IMR-90 (cell line): ENCODE data around the gene NFE2L2. TPM values are rescaled to one million over a fixed set of nuclear protein-coding genes. Genes with fewer than 3 reads are reported as not detected.

Experiments used
- ATAC-seq: fragments of 200-7000 bp; cut with Tn5 transposase; 2 replicates; pipeline ENCODE4 v1.9.1; 2020; ENCODE audit warnings: low read depth, mild to moderate bottlenecking, moderate library complexity
- BruUV-seq: library from RNA; stranded (reverse); fragments of 400-500 nt; replicated peaks from 2 replicates; lab custom pipeline; 2021; lab: Mats Ljungman, UMichigan
- CTCF ChIA-PET: fragments of 300-600 bp; formaldehyde crosslinking; extraction: SDS; loops from one replicate; lab custom pipeline; 2021; ENCODE audit warnings: antibody characterized with exemption; lab: Yijun Ruan, JAX
- POLR2A ChIA-PET: fragments of 300-600 bp; sonication (Branson Sonifier 250); formaldehyde crosslinking; loops from one replicate; lab custom pipeline; 2022; ENCODE audit warnings: antibody characterized with exemption; ENCODE audit not compliant: unreplicated experiment; lab: Charles Lee
- DNase-seq: peaks from one replicate; pipeline ENCODE4 v3.0.0; 2013
- H2AFZ ChIP-seq: replicated peaks from 2 replicates; pipeline ENCODE3; 2013; ENCODE audit warnings: low read length, mild to moderate bottlenecking; ENCODE audit not compliant: poor library complexity
- H2AK5ac ChIP-seq: 2 replicates; pipeline ENCODE4 v1.6.1; 2013; ENCODE audit warnings: low read depth, low read length, inconsistent platforms
- H2AK9ac ChIP-seq: replicated peaks from 2 replicates; pipeline ENCODE3; 2013; ENCODE audit warnings: mild to moderate bottlenecking, low read depth, low read length, moderate library complexity; ENCODE audit not compliant: poor library complexity
- H2BK120ac ChIP-seq: 2 replicates; pipeline ENCODE4 v1.6.1; 2013; ENCODE audit warnings: low read depth, low read length, inconsistent platforms
- H2BK15ac ChIP-seq: 3 replicates; pipeline ENCODE4 v1.6.1; 2013; ENCODE audit warnings: low read depth, low read length, inconsistent platforms
- H2BK20ac ChIP-seq: 2 replicates; pipeline ENCODE4 v1.6.1; 2013; ENCODE audit warnings: low read depth, mild to moderate bottlenecking, inconsistent platforms, low read length, moderate library complexity
- H2BK5ac ChIP-seq: 2 replicates; pipeline ENCODE4 v1.6.1; 2013; ENCODE audit warnings: mild to moderate bottlenecking, low read depth, low read length, inconsistent platforms; ENCODE audit not compliant: poor library complexity, severe bottlenecking
- H3K14ac ChIP-seq: replicated peaks from 2 replicates; pipeline ENCODE4 v1.6.1; 2013; ENCODE audit warnings: low read depth, low read length, inconsistent platforms
- H3K18ac ChIP-seq: 2 replicates; pipeline ENCODE4 v1.6.1; 2013; ENCODE audit warnings: low read depth, low read length, control low read depth
- H3K23ac ChIP-seq: 2 replicates; pipeline ENCODE4 v1.6.1; 2013; ENCODE audit warnings: low read depth, low read length, inconsistent platforms
- H3K27ac ChIP-seq: 2 replicates; pipeline ENCODE4 v1.5.1; 2013; ENCODE audit warnings: mild to moderate bottlenecking, control low read depth, low read length; ENCODE audit not compliant: insufficient read depth
- H3K27me3 ChIP-seq: 2 replicates; pipeline ENCODE4 v1.6.1; 2013; ENCODE audit warnings: low read length; ENCODE audit not compliant: control insufficient read depth, insufficient read depth
- H3K36me3 ChIP-seq: 2 replicates; pipeline ENCODE4 v1.6.1; 2013; ENCODE audit warnings: low read length, mixed read lengths; ENCODE audit not compliant: control insufficient read depth, insufficient read depth
- H3K4ac ChIP-seq: 2 replicates; pipeline ENCODE4 v1.6.1; 2013; ENCODE audit warnings: low read depth, low read length, inconsistent platforms
- H3K4me1 ChIP-seq: 2 replicates; pipeline ENCODE4 v1.6.1; 2013; ENCODE audit warnings: low read length, mixed read lengths; ENCODE audit not compliant: control insufficient read depth, insufficient read depth
- H3K4me2 ChIP-seq: 2 replicates; pipeline ENCODE4 v1.6.1; 2013; ENCODE audit warnings: low read depth, mild to moderate bottlenecking, control low read depth, low read length, moderate library complexity
- H3K4me3 ChIP-seq: 2 replicates; pipeline ENCODE4 v1.5.1; 2013; ENCODE audit warnings: low read depth, mild to moderate bottlenecking, control low read depth, low read length, moderate library complexity; ENCODE audit not compliant: insufficient read depth
- H3K56ac ChIP-seq: 2 replicates; pipeline ENCODE4 v1.6.1; 2013; ENCODE audit warnings: low read length, inconsistent platforms; ENCODE audit not compliant: insufficient read depth; ENCODE audit errors: extremely low read depth
- H3K79me1 ChIP-seq, 2 experiments: 2 replicates each; pipeline ENCODE4 v1.6.1; 2013; ENCODE audit warnings: low read length in 2 of 2, inconsistent platforms in 1 of 2, low read depth in 1 of 2
- H3K9ac ChIP-seq: 2 replicates; pipeline ENCODE4 v1.6.1; 2013; ENCODE audit warnings: low read depth, low read length, control low read depth
- H3K9me1 ChIP-seq: 2 replicates; pipeline ENCODE4 v1.6.1; 2013; ENCODE audit warnings: low read length, inconsistent platforms; ENCODE audit not compliant: insufficient read depth
- H3K9me3 ChIP-seq: 2 replicates; pipeline ENCODE4 v1.6.1; 2013; ENCODE audit warnings: low read length; ENCODE audit not compliant: control insufficient read depth, insufficient read depth
- H4K20me1 ChIP-seq: 2 replicates; pipeline ENCODE4 v1.6.1; 2013; ENCODE audit warnings: low read length, inconsistent platforms; ENCODE audit not compliant: insufficient read depth
- H4K5ac ChIP-seq: 2 replicates; pipeline ENCODE4 v1.6.1; 2013; ENCODE audit warnings: mild to moderate bottlenecking, low read depth, low read length, control low read depth
- H4K8ac ChIP-seq, 2 experiments: 2 replicates each; pipeline ENCODE4 v1.6.1; 2013; ENCODE audit warnings: low read depth in 2 of 2, low read length in 2 of 2, control low read depth in 1 of 2, inconsistent platforms in 1 of 2
- H4K91ac ChIP-seq: 2 replicates; pipeline ENCODE4 v1.6.1; 2013; ENCODE audit warnings: low read depth, low read length, inconsistent platforms; ENCODE audit not compliant: insufficient read depth
- BHLHE40 ChIP-seq: fragments of 150-350 bp; IDR thresholded peaks from 2 replicates; pipeline ENCODE4 v1.6.1; 2016; ENCODE audit warnings: mild to moderate bottlenecking, low read depth, low read length
- CEBPB ChIP-seq: IDR thresholded peaks from 2 replicates; pipeline ENCODE4 v1.6.1; 2012; ENCODE audit warnings: low read depth, low read length, improper control_type of control experiment
- CHD1 ChIP-seq: IDR thresholded peaks from 2 replicates; pipeline ENCODE4 v1.6.1; 2012; ENCODE audit warnings: low read depth, low read length, improper control_type of control experiment
- CTCF ChIP-seq: conservative IDR thresholded peaks from 2 replicates; pipeline ENCODE4 v1.5.1; 2012; ENCODE audit warnings: mild to moderate bottlenecking, low read depth, low read length, improper control_type of control experiment
- ELK1 ChIP-seq: fragments of 150-350 bp; IDR thresholded peaks from 2 replicates; pipeline ENCODE4 v1.6.1; 2016; ENCODE audit warnings: low read depth, mild to moderate bottlenecking, low read length, moderate library complexity, borderline replicate concordance
- FOS ChIP-seq: fragments of 150-350 bp; IDR thresholded peaks from 2 replicates; pipeline ENCODE4 v1.6.1; 2016; ENCODE audit warnings: low read depth, low read length
- MAFK ChIP-seq: IDR thresholded peaks from 2 replicates; pipeline ENCODE4 v1.6.1; 2012; ENCODE audit warnings: low read depth, low read length, improper control_type of control experiment
- MAZ ChIP-seq: IDR thresholded peaks from 2 replicates; pipeline ENCODE4 v1.6.1; 2012; ENCODE audit warnings: low read depth, mild to moderate bottlenecking, low read length, improper control_type of control experiment, moderate library complexity, borderline replicate concordance
- MXI1 ChIP-seq: IDR thresholded peaks from 2 replicates; pipeline ENCODE4 v1.6.1; 2012; ENCODE audit warnings: low read depth, mild to moderate bottlenecking, low read length, moderate library complexity, borderline replicate concordance
- NFE2L2 ChIP-seq: fragments of 150-350 bp; IDR thresholded peaks from 2 replicates; pipeline ENCODE4 v1.6.1; 2016; ENCODE audit warnings: low read depth, mild to moderate bottlenecking, low read length
- POLR2A ChIP-seq: IDR thresholded peaks from 2 replicates; pipeline ENCODE4 v1.6.1; 2012; ENCODE audit warnings: mild to moderate bottlenecking, low read depth, low read length
- RAD21 ChIP-seq: IDR thresholded peaks from 2 replicates; pipeline ENCODE4 v1.6.1; 2012; ENCODE audit warnings: low read length, improper control_type of control experiment
- RCOR1 ChIP-seq: IDR thresholded peaks from 2 replicates; pipeline ENCODE4 v1.6.1; 2012; ENCODE audit warnings: mild to moderate bottlenecking, low read length, improper control_type of control experiment; ENCODE audit not compliant: insufficient replicate concordance
- RFX5 ChIP-seq: IDR thresholded peaks from 2 replicates; pipeline ENCODE4 v1.8.0; 2012; ENCODE audit warnings: low read depth, mild to moderate bottlenecking, low read length, moderate library complexity
- SMC3 ChIP-seq: fragments of 150-350 bp; IDR thresholded peaks from 2 replicates; pipeline ENCODE4 v1.6.1; 2016; ENCODE audit warnings: low read depth, mild to moderate bottlenecking, antibody characterized with exemption, low read length, moderate library complexity
- USF2 ChIP-seq: fragments of 150-350 bp; IDR thresholded peaks from 2 replicates; pipeline ENCODE4 v1.6.1; 2017; ENCODE audit warnings: mild to moderate bottlenecking, antibody characterized with exemption, low read length, low read depth
- WGBS, 2 experiments: methylation state at CpG; one replicate each; pipeline versions ENCODE4 v1.1.5 to v1.1.7; 2013; ENCODE audit warnings: missing lambda C conversion rate in 2 of 2; ENCODE audit not compliant: insufficient read length in 1 of 2; ENCODE audit errors: extremely low coverage in 2 of 2; 5-methylcytosine and 5-hydroxymethylcytosine counted together
- dilution Hi-C: fragments of 300-500 bp; cut with HindIII; formaldehyde crosslinking; loops from one replicate; pipeline ENCODE4 v1.14.3; 2018; ENCODE audit warnings: low sequenced_read_pairs; ENCODE audit not compliant: unreplicated experiment
- in situ Hi-C: fragments of 300-500 bp; cut with MboI; formaldehyde crosslinking; loops from 3 replicates; pipeline ENCODE4 v1.14.3; 2019; ENCODE audit warnings: low sequenced_read_pairs, inconsistent platforms, mixed read lengths
- intact Hi-C: fragments of 100-400 bp; cut with micrococcal nuclease; formaldehyde crosslinking; loops from 2 replicates; pipeline ENCODE4 v1.10.0; 2022
- polyA plus RNA-seq, 3 experiments: library from polyadenylated mRNA; depleted of rRNA; stranded (reverse); fragments of >200 nt; gene quantifications; 2 replicates each; pipeline ENCODE4 v1.2.3, GENCODE V29; 2012; ENCODE audit warnings: low replicate concordance in 1 of 3
- total RNA-seq: library from RNA; depleted of rRNA; stranded (reverse); fragments of >200 nt; gene quantifications from 2 replicates; pipeline ENCODE4 v1.2.3, GENCODE V29; 2012

NFE2L2 gene
- total and polyA plus RNA-seq, 2 of the 4 experiments (the other 2 are of a cell fraction), result 72.7 to 83.5 TPM

- H3K18ac ChIP-seq, result no peak overlapping the region
- no CpG with 5 or more reads among the region's 3 CpGs for WGBS, 2 experiments
- H2BK15ac ChIP-seq, result no peak overlapping the region
- CTCF ChIA-PET, result no interaction called here
- no peaks in the 10 kb centered on the region for H3K4me1 ChIP-seq
- H4K20me1 ChIP-seq, result no peaks in the 10 kb centered on the region
- H3K4me2 ChIP-seq, result no peak overlapping the region
- no peak overlapping the region for H4K8ac ChIP-seq
- H3K4ac ChIP-seq, result no peak overlapping the region
- H3K27ac ChIP-seq, result no peak overlapping the region
- TF ChIP-seq RCOR1 (no peak), RFX5 (no peak), CTCF (no peak), RAD21 (no peak), ELK1 (no peak), CHD1 (no peak), NFE2L2 (no peak), USF2 (no peak), BHLHE40 (no peak), MAFK (no peak), FOS (no peak), MXI1 (no peak), SMC3 (no peak), MAZ (no peak), POLR2A (no peak), CEBPB (no peak)
- H3K14ac ChIP-seq, result no peak overlapping the region
- ATAC-seq (no peak), DNase-seq (no peak)
- no peak overlapping the region for H2BK5ac ChIP-seq
- H2AFZ ChIP-seq, result no peak overlapping the region
- H3K9me3 ChIP-seq, result no peaks in the 10 kb centered on the region
- H3K56ac ChIP-seq, result no peak overlapping the region
- intact Hi-C loops (no loop called here), dilution Hi-C loops (no loop called here), in situ Hi-C loops (no loop called here)
- no peak overlapping the region for H2AK9ac ChIP-seq
- H3K23ac ChIP-seq, result no peak overlapping the region
- POLR2A ChIA-PET, result no interaction called here
- no peak overlapping the region for H3K4me3 ChIP-seq
- H4K91ac ChIP-seq, result no peak overlapping the region
- H2AK5ac ChIP-seq, result no peak overlapping the region
- H2BK20ac ChIP-seq, result no peak overlapping the region
- no peaks in the 10 kb centered on the region for H3K36me3 ChIP-seq
- H3K27me3 ChIP-seq, result no peaks in the 10 kb centered on the region
- no peak overlapping the region for H2BK120ac ChIP-seq
- no peaks in the 10 kb centered on the region for H3K9me1 ChIP-seq
- no TSS peak for BruUV-seq
- H3K79me1 ChIP-seq, result no peaks in the 10 kb centered on the region
- no peak overlapping the region for H3K9ac ChIP-seq
- no peak overlapping the region for H4K5ac ChIP-seq
Measured at GRCh38 chr2:177306550-177306949, 42.0 kb upstream of the NFE2L2 start.
